Stimulated activated CD4-positive, alpha-beta T cell treated with anti-CD3 and anti-CD28 coated beads, Interleukin-12 subunit alpha, Interleukin-12 subunit beta, amount 100 ng/mL, for 4 hours (primary cell): ENCODE measurements around the gene NEDD8.

Experiments
- DNase-seq: peaks from one replicate; pipeline ENCODE4 v3.0.0-alpha.2; 2020

Gene NEDD8

GRCh38 chr14:24262821-24263733 is 30.9 kb upstream of the NEDD8 start, which contains the start of gene TGM1:
TGM1 (minus strand) TSS chr14:24263177; CDS start chr14:24262352, 825 bp downstream.
- DNase-seq, result no peak

- no peak for DNase-seq
These were observed 29.8 kb upstream of the NEDD8 start for GRCh38 chr14:24261969-24262327.

- DNase-seq, result no peak
These were observed 29.2 kb upstream of the NEDD8 start for GRCh38 chr14:24261256-24261968.

GRCh38 chr14:24260780-24261157 is 28.6 kb upstream of the NEDD8 start:
- DNase-seq, result no peak

GRCh38 chr14:24260026-24260779 is 28.0 kb upstream of the NEDD8 start:
- DNase-seq, result no peak

GRCh38 chr14:24259282-24260025 is 27.3 kb upstream of the NEDD8 start:
- DNase-seq, result no peak

- DNase-seq, result no peak
These were observed 26.5 kb upstream of the NEDD8 start for GRCh38 chr14:24258548-24259265.

- no peak for DNase-seq
These were observed 26.0 kb upstream of the NEDD8 start for GRCh38 chr14:24258119-24258518.

GRCh38 chr14:24256960-24257359 is 24.8 kb upstream of the NEDD8 start:
- DNase-seq, result no peak

GRCh38 chr14:24255931-24256711 is 24.0 kb upstream of the NEDD8 start:
- DNase-seq, result no peak

- DNase-seq, result no peak
These were observed 23.3 kb upstream of the NEDD8 start for GRCh38 chr14:24255438-24255837.

- DNase-seq, result no peak
These were observed 22.6 kb upstream of the NEDD8 start for GRCh38 chr14:24254630-24255392.

GRCh38 chr14:24253936-24254335 is 21.8 kb upstream of the NEDD8 start:
- no peak for DNase-seq

- DNase-seq, result no peak
These were observed 20.3 kb upstream of the NEDD8 start for GRCh38 chr14:24252289-24253124.

GRCh38 chr14:24251880-24252288 is 19.7 kb upstream of the NEDD8 start:
- DNase-seq, result no peak

GRCh38 chr14:24250354-24250753 is 18.2 kb upstream of the NEDD8 start:
- DNase-seq, result no peak

GRCh38 chr14:24249230-24250021 is 17.3 kb upstream of the NEDD8 start:
- DNase-seq, result no peak

- no peak for DNase-seq
These were observed 15.3 kb upstream of the NEDD8 start for GRCh38 chr14:24247422-24247821.
